Aorta (tissue), 5 donors: ENCODE measurements around the gene RHOB. TPM values are rescaled to one million over a fixed set of nuclear protein-coding genes. Genes with fewer than 3 reads are reported as not detected.

ENCODE experiments used
- ATAC-seq: fragments of 200-7000 bp; cut with Tn5 transposase; one replicate; pipeline ENCODE4 v1.9.1; 2022; ENCODE audit warnings: moderate library complexity; ENCODE audit not compliant: low FRiP score
- DNase-seq, 2 donors: peaks; one replicate each; pipeline ENCODE4 v3.0.0-alpha.2; 2020
- H3K27ac ChIP-seq, 2 donors: one replicate each; pipeline ENCODE4 v1.5.1; 2013; ENCODE audit warnings: low read length in 2 of 2, mild to moderate bottlenecking in 2 of 2, moderate library complexity in 2 of 2, control low read depth in 1 of 2, inconsistent platforms in 1 of 2, low read depth in 1 of 2
- H3K27me3 ChIP-seq, 2 donors: one replicate each; pipeline ENCODE4 v1.6.1; 2013; ENCODE audit warnings: control low read depth in 1 of 2, low read length in 1 of 2, mild to moderate bottlenecking in 1 of 2, moderate library complexity in 1 of 2; ENCODE audit not compliant: insufficient read depth in 2 of 2, control insufficient read depth in 1 of 2
- H3K36me3 ChIP-seq, 2 donors: one replicate each; pipeline ENCODE4 v1.6.1; 2013; ENCODE audit warnings: control low read depth in 1 of 2, low read length in 1 of 2, mild to moderate bottlenecking in 1 of 2; ENCODE audit not compliant: insufficient read depth in 2 of 2, control insufficient read depth in 1 of 2
- H3K4me1 ChIP-seq, 2 donors: one replicate each; pipeline ENCODE4 v1.6.1; 2013; ENCODE audit warnings: low read length in 2 of 2, control low read depth in 1 of 2, mild to moderate bottlenecking in 1 of 2, moderate library complexity in 1 of 2; ENCODE audit not compliant: insufficient read depth in 2 of 2, control insufficient read depth in 1 of 2
- H3K4me3 ChIP-seq, 2 donors: one replicate each; pipeline ENCODE4 v1.5.1; 2013; ENCODE audit warnings: low read length in 2 of 2, control low read depth in 1 of 2, mild to moderate bottlenecking in 1 of 2
- H3K9me3 ChIP-seq: one replicate; pipeline ENCODE4 v1.6.1; 2013; ENCODE audit warnings: mild to moderate bottlenecking, low read length; ENCODE audit not compliant: control insufficient read depth
- WGBS, 2 donors: extraction: QIAGEN DNeasy Blood & Tissue Kit; methylation state at CpG; one replicate each; pipeline ENCODE4 v1.1.7; 2013; 5-methylcytosine and 5-hydroxymethylcytosine counted together
- intact Hi-C, 2 donors: fragments of 100-400 bp; cut with DNase I; formaldehyde crosslinking; loops; one replicate each; pipeline versions ENCODE4 v1.14.2 to v1.15.0; 2022
- polyA plus RNA-seq, 2 donors: library from polyadenylated mRNA; stranded (reverse); fragments of 200-250 nt; gene quantifications; one replicate each; pipeline ENCODE4 v1.2.3, GENCODE V29; 2013
- total RNA-seq, 2 donors: library from RNA; stranded (reverse); fragmentation: NEBNext Ultra II Directional; extraction: Animal tissue kit (Norgen Biotek cat#: 25700); gene quantifications; one replicate each; pipeline ENCODE4 v1.2.1, GENCODE V29; 2021
- donor health status: healthy with polysubstance abuse.
- donor health status: Bipolar disorder and iron deficiency.
- donor health status: DM: no; HTN: no; CAD: no.
- donor health status: DM: no; HTN: no; CAD: no.
- donor health status: DM: yes; HTN: yes; CAD: no.

Gene RHOB
- total and polyA plus RNA-seq, 4 donors: 150 to 1,049 (median 426) TPM

- intact Hi-C loops: no loop called here
- peak; percentile 69 for ATAC-seq
- H3K4me3 ChIP-seq: no peak overlapping the region
- H3K36me3 ChIP-seq: no peaks in the 10 kb centered on the region
- H3K27me3 ChIP-seq: no peaks in the 10 kb centered on the region
- WGBS, 2 donors: 38 to 44% methylated on average over 8 of the region's 8 CpGs
- no peaks in the 10 kb centered on the region for H3K4me1 ChIP-seq
- H3K9me3 ChIP-seq: no peaks in the 10 kb centered on the region
- H3K27ac ChIP-seq: peak overlapping the region in 1 of 2 donors; percentile 2
- DNase-seq: peak in 1 of 2 donors; percentile 65
These were observed 27.8 kb upstream of the RHOB start for GRCh38 chr2:20419007-20419576.

GRCh38 chr2:20419752-20420151 lies 27.1 kb upstream of the RHOB start:
- H3K36me3 ChIP-seq: no peaks in the 10 kb centered on the region
- no peaks in the 10 kb centered on the region for H3K4me1 ChIP-seq
- 85 to 86% methylated on average over 8 to 9 of the region's 9 CpGs for WGBS, 2 donors
- H3K4me3 ChIP-seq: no peak overlapping the region
- H3K9me3 ChIP-seq: no peaks in the 10 kb centered on the region
- no peak overlapping the region for H3K27ac ChIP-seq
- no peak for DNase-seq
- no peaks in the 10 kb centered on the region for H3K27me3 ChIP-seq
- intact Hi-C loops: no loop called here
- no peak for ATAC-seq

- intact Hi-C loops: no loop called here
- WGBS, 2 donors: 67 to 71% methylated on average over 14 of the region's 14 CpGs
- no peak overlapping the region for H3K4me3 ChIP-seq
These were observed 25.4 kb upstream of the RHOB start for GRCh38 chr2:20421336-20421987.

GRCh38 chr2:20421988-20422370 lies 24.9 kb upstream of the RHOB start:
- no peak overlapping the region for H3K4me3 ChIP-seq
- no peaks in the 10 kb centered on the region for H3K27me3 ChIP-seq
- H3K27ac ChIP-seq: peak overlapping the region in 1 of 2 donors; percentile 49
- WGBS, 2 donors: 6 to 7% methylated on average over 7 of the region's 7 CpGs
- no peaks in the 10 kb centered on the region for H3K36me3 ChIP-seq
- intact Hi-C loops: no loop called here
- DNase-seq: peak; percentile 96 to 99
- no peaks in the 10 kb centered on the region for H3K4me1 ChIP-seq
- ATAC-seq: peak; percentile 87
- no peaks in the 10 kb centered on the region for H3K9me3 ChIP-seq

More at GRCh38 chr2:20421336-20421987, 25.4 kb upstream of the RHOB start:
- Histone ChIP-seq H3K27ac (peak overlapping the region in 1 of 2 donors; percentile 15), H3K27me3 (no peaks in the 10 kb centered on the region), H3K9me3 (no peaks in the 10 kb centered on the region), H3K36me3 (no peaks in the 10 kb centered on the region), H3K4me1 (no peaks in the 10 kb centered on the region)
- no peak for DNase-seq
- no peak for ATAC-seq

- intact Hi-C loops: no loop called here
- no peaks in the 10 kb centered on the region for H3K4me1 ChIP-seq
- WGBS, 2 donors: 55 to 56% methylated on average over 11 of the region's 11 CpGs
- H3K27ac ChIP-seq: peak overlapping the region in 1 of 2 donors; percentile 49
- H3K36me3 ChIP-seq: no peaks in the 10 kb centered on the region
- H3K27me3 ChIP-seq: no peaks in the 10 kb centered on the region
- H3K4me3 ChIP-seq: no peak overlapping the region
- ATAC-seq (peak; percentile 57), DNase-seq (peak in 1 of 2 donors; percentile 64)
- H3K9me3 ChIP-seq: no peaks in the 10 kb centered on the region
These were observed 24.2 kb upstream of the RHOB start for GRCh38 chr2:20422402-20423271.

DNA sequence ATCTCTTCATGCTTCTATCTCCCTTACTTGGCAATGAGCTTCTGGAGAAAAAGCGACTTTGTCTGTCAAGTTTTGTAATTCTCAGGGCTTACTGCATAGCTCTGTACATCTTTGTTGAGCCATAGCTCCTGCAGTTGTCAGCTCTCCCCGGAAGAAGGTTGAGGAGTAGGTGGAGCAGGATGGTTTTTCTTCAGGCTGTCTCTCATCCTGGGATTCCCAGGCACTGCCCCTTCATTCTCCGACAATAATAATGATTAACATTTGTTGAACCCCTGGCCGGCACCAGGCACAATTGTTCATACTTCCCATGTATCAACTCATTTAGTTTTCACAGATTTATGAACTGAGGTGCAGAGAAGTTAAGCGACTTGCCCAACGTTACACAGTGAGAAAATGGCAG lies 23.5 kb upstream of the RHOB start:
- no peaks in the 10 kb centered on the region for H3K9me3 ChIP-seq
- H3K27ac ChIP-seq: no peak overlapping the region
- ATAC-seq (no peak), DNase-seq (no peak)
- intact Hi-C loops: no loop called here
- no peaks in the 10 kb centered on the region for H3K36me3 ChIP-seq
- 93 to 96% methylated on average over 6 of the region's 6 CpGs for WGBS, 2 donors
- H3K4me3 ChIP-seq: no peak overlapping the region
- H3K27me3 ChIP-seq: no peaks in the 10 kb centered on the region
- H3K4me1 ChIP-seq: no peaks in the 10 kb centered on the region

DNA sequence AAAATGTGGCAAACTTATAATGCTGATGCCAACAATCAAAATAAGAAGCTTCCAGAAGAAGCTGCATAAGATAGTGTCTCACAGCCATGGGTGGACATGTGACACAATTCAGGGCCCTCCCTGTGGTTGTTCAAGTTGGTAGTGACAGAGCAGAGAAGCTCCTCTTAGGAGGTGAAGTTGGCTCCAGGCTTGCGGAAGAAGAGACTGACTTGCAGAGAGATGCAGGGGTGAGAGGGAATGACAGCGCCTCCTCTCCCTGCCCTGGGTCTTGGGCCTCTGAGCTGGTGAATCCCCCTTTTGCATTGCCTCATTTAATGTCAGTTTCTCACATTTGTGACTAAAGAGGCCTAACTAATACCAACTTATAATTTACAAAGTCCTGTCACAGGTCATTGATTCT lies 23.0 kb upstream of the RHOB start:
- Histone ChIP-seq H3K27ac (no peak overlapping the region), H3K27me3 (no peaks in the 10 kb centered on the region), H3K4me1 (no peaks in the 10 kb centered on the region), H3K9me3 (no peaks in the 10 kb centered on the region), H3K36me3 (no peaks in the 10 kb centered on the region), H3K4me3 (no peak overlapping the region)
- DNase-seq (peak in 1 of 2 donors; percentile 40), ATAC-seq (no peak)
- intact Hi-C loops: no loop called here
- 94 to 98% methylated on average over 2 of the region's 2 CpGs for WGBS, 2 donors

DNA sequence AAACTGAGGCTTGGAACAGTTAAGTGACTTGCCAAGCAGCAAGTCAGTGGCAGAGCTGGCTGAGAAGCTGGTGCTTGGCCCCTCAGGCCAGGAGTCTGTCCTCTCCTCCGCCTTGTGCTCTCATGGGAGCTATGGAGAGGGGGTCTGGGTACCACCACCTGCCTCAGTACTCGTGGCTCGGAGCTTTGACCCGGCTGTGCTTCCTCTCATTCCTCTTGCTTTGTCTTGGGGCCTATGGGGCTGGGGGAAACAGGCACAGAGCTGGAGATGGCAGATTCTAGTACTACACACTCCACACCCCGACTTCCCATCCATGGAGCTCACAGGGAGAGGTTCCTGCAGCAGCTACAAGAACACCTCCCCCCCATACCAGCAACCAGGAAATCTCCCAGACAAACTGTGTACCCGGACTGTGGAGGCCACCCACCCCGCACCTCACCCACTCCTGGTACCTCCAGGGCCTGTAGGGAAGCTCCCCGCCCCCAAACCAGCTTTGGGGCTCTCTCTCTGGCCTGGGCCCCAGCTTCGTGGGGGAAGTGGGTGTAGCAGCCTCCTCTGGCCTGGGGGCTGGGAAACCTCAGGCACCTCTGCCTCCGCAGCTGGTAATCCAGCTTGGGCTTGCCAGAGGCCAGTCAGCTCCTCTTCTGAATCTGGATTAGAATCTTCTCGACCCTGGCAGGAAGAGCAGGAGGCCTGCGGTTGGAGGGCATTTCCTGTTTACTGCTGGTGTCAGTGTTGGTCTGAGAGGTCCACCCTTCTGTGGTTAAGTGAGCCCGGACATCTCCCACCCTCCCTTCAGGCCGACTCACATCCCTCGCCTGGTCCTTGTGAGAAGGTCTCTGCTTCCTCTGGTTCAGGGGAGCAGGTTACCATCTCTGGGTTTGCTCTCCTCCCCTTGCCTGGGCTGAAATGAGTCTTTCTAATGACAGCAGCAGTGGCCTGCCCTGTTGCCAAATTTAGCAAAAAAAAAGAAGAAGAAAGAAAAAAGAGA lies 22.3 kb upstream of the RHOB start:
- H3K27me3 ChIP-seq: no peaks in the 10 kb centered on the region
- no peak overlapping the region for H3K4me3 ChIP-seq
- H3K4me1 ChIP-seq: no peaks in the 10 kb centered on the region
- ATAC-seq: peak; percentile 5
- no peaks in the 10 kb centered on the region for H3K9me3 ChIP-seq
- intact Hi-C loops: no loop called here
- H3K27ac ChIP-seq: no peak overlapping the region
- H3K36me3 ChIP-seq: no peaks in the 10 kb centered on the region
- WGBS, 2 donors: 89 to 90% methylated on average over 15 of the region's 15 CpGs
- DNase-seq: peak in 1 of 2 donors; percentile 85
